ENCODE results near the gene PRCP. TPM values are rescaled to one million over a fixed set of nuclear protein-coding genes. Genes with fewer than 3 reads are reported as not detected.

PRCP gene
- total RNA-seq, 1 experiment from 2014 or later: 24.0 TPM

DNA sequence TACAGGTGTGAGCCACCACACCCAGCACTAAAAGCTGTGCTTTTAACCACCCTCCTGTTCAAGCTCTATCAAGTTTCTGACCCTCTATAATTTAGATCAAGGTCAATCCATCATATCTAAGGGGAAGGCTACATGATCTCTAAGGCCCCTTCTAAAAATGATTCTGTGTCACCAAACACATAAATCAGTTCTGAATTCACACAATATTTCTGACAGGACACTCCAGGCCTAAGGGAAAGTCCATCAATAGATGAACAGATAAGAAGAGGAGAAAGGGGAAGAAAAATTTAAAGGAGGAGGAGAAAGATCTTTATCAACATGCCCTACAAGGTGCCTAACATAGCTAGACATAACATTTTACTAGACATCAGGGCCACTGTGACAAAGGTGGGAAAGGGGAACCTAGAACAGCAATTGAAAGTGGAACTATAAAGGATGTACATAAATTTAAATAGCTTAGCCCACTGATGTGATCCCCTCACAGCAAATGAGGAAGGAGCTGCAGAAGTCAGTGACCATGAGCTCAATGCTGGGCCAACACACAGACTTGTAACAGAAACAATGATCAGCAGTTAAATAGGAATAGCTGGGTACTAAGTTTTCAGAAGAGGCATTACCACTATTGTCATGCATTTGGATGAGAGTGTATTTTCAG is 4.7 kb downstream of the PRCP start:
- DNase-seq: no peak
- Histone ChIP-seq H3K9me3 (no peaks in the 10 kb centered on the region), H3K36me3 (no peaks in the 10 kb centered on the region), H3K4me3 (no peak overlapping the region), H3K27me3 (no peaks in the 10 kb centered on the region)

DNA sequence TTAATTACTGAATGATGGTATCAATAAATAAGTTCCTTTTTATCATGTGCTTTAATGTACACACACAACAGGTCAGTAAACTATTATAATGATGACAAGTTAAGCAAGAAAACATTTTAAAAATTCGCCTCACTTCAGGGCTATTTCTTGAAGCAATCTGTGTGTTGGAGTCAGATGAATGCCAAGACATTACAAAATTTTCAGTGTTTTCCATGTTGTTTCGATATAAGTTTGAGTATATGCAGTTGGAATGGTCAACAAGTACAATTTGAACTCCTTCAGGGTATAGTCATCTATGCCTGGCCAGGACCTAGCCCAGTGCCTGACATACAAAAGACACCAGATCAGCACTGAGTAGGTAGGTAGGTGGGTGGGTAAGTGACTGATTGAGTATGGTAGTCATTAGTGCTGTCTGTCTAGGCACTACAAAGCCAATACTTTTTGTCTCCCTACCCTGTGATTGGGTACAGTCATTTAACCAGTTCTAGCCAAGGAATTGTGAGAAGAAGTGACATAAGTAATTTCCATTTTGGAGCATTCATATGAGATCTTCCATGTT is 7.5 kb downstream of the PRCP start:
- no peaks in the 10 kb centered on the region for H3K36me3 ChIP-seq
- no peaks in the 10 kb centered on the region for H3K27me3 ChIP-seq
- no peaks in the 10 kb centered on the region for H3K9me3 ChIP-seq
- DNase-seq: no peak
- H3K4me3 ChIP-seq: no peak overlapping the region

DNA sequence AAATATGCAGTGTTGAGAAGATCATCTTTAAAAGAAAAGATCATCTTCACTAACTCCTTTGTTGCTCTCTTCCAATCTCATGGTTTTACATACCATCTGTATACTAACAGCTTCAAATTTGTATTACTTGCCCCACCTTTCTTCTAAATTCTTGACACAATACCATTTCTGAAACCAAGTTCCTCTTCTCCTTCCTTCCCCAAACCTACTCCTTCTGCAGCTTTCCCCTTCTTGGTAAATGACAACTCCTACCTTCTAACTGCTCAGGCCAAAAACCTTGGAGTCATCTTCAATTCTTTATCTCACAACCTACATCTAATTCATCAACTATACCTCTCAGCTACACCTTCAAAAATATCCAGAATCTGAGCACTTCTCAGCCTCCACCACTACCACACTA is 9.3 kb downstream of the PRCP start:
- Histone ChIP-seq H3K9me3 (no peaks in the 10 kb centered on the region), H3K36me3 (no peaks in the 10 kb centered on the region), H3K27me3 (no peaks in the 10 kb centered on the region), H3K4me3 (no peak overlapping the region)
- no peak for DNase-seq

DNA sequence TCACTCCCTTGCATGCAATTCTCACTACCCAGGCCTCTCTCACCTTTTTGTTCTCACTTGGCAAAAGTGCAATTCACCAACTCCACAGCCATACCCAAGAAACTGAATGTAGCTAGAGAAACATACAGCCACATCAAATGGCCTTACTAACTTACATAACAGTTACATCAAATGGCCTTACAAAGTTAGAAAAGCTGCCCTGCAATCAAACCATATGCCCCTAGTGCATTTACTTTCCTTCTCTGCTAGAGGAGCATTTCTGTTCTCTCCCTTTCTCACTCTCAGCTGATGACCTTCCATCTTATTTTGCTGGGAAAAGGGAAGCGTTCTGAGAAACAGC is 10.3 kb downstream of the PRCP start:
- Histone ChIP-seq H3K9me3 (no peaks in the 10 kb centered on the region), H3K27me3 (no peaks in the 10 kb centered on the region), H3K36me3 (no peaks in the 10 kb centered on the region), H3K4me3 (no peak overlapping the region)
- DNase-seq: no peak

DNA sequence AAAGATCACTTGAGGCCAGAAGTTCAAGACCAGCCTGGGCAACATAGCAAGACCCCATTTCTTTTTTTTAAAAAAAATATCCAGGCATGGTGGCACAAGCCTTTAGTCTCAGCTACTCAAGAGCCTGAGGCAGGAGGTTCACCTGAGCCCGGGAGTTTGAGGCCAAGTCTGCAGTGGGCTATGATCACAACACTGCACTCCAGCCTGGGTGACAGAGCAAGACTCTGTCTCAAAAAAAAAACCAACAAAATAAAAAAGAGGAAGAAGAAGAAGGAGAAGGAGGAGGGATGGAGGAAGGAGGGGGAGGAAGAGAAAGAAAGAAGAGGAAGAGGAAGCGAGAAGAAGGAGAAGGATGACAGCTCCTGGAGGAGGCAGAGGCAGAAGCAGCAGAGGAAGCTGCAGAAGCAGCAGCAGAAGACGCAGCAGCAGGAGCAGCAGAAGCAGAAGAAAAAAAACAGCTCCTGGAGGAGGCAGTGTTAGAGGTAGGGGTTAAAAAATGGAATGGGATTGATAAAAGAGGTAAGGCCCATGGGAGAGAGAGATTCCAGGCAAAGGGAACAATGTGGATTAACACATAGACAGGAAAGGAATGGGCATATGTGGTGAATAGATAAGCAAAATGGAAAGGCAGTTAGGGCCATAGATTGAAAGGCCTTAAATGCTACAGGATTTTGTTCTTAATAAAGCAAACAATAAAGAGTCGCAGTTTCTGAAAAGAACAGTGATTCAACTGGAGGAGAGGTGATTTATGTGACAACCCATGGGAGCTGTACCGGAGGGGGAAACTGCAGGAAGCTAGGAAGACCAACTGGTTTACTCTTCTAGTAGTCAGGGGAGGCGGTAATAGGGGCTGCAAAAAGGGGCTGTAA is 10.9 kb downstream of the PRCP start:
- Histone ChIP-seq H3K27me3 (no peaks in the 10 kb centered on the region), H3K36me3 (no peaks in the 10 kb centered on the region), H3K4me3 (no peak overlapping the region), H3K9me3 (no peaks in the 10 kb centered on the region)
- no peak for DNase-seq

DNA sequence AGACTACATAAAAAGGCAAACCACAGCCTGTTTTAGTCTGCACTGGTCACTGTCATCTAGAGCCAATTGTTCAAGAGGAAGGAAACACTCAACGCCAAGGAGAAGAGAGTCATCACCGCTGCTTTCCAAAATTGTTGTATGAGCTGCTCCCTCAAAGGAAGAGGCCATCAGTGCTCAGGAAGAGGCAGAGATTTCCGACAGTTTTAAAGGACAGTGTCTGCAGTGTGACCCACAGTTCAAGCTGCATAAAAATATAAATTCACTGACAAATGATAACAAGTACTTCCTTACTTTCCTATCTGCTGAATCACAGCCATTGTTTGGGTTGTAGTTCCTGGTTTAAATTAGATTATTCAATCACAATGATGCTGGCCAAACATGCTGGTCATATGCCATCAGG is 16.4 kb downstream of the PRCP start:
- peak; percentile 8 for DNase-seq

DNA sequence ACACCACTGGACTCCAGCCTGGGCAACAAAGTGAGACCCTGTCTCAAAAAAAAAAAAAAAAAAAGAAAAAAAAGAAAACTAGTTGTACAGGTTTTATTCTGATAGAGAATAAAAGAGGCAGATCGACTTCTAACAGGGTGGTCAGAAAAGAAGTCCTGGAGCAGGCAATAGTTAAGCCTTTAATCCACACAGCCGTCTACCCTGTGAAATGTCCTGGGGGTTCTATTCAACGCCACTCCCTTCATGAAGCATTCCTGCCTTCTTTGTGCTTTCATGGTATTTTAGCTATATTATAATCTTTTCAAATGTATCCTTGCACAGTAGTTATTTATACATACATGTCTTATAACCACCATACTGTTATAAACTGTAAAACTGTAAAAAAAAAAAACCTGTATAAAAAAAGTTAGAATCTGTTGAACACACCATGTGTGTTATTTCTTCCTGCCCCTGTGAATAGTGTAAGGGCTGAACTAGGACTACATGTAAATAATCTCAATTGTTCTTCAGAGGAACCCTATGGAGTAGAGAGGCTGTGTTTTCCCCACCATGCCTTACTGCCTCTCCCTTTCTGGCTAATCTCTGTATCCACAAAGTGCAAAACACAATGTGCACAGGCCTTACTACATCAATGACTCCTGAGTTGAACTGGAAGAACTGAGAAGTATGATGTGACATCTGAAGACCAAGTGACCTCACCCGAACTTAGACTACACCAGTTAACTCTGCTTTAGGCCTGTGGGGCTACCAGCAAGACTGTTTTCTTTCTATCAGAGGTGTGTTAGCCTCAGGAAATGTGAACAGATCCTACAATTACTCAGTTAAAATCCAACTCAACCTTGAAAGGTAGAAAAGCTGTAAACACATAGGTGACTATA is 25.3 kb downstream of the PRCP start:
- Histone ChIP-seq H3K36me3 (no peaks in the 10 kb centered on the region), H3K9me3 (no peaks in the 10 kb centered on the region), H3K27me3 (no peaks in the 10 kb centered on the region), H3K4me3 (no peak overlapping the region)
- no peak for DNase-seq

More for the DNA sequence above, 16.4 kb downstream of the PRCP start:
- H3K9me3 ChIP-seq: no peaks in the 10 kb centered on the region
- no peak overlapping the region for H3K4me3 ChIP-seq
- H3K36me3 ChIP-seq: no peaks in the 10 kb centered on the region
- H3K27me3 ChIP-seq: no peaks in the 10 kb centered on the region

DNA sequence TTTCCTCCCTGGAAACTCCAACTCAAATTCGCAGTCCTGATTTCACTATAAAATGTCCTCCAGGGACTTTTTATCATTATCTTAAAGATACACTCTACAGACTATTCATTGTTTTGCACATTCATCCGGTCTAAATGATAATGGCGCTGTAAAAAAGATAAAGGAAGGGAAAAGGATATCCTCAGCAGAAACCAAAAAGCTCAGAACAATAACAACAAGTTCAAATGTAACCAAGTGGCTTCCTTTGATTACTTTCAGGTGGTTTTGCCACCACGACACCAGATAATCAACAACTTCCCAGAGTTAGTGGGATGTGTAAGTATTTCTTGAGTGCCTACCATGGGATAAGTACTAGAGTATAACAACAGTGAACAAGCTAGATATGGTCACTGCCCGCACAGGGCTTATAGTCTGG is 26.3 kb downstream of the PRCP start:
- Histone ChIP-seq H3K9me3 (no peaks in the 10 kb centered on the region), H3K4me3 (no peak overlapping the region), H3K27me3 (no peaks in the 10 kb centered on the region), H3K36me3 (no peaks in the 10 kb centered on the region)
- no peak for DNase-seq

DNA sequence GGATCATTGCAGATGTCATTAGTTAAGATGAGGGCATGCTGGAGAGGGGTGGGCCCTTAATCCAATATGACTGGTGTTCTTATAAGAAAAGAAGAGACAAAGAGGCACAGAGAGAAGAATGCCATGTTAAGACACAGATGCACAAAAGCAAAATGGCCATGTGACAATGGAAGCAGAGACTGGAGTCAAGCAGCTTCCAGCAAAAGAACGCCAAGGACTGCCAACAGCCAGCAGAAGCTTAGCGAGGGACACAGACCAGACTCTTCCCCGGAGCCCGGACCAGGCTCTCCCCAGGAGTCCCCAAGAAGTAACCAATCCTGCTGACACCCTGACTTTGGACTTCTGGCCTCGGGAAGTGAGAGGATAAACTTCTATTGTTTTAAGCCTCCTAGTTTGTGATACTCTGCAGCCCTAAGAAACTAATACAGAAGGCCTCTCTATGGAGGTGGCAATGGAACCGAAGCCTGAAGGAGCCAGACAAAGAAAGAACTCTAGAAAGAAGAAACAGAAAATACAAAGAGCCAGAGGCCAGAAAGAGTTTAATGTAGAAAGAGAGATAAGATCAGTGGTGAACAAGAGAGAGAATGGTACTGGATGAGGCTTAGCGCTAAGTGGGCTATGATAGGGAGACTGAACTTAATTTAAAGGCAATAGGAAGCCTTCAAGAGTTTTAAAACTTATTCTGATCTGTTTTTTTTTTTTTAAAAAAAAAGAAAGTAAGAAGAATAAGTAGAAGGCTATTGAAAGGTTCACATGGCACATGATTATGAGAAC is 27.7 kb downstream of the PRCP start:
- Histone ChIP-seq H3K4me3 (no peak overlapping the region), H3K27me3 (no peaks in the 10 kb centered on the region), H3K9me3 (no peaks in the 10 kb centered on the region), H3K36me3 (no peaks in the 10 kb centered on the region)
- no peak for DNase-seq

DNA sequence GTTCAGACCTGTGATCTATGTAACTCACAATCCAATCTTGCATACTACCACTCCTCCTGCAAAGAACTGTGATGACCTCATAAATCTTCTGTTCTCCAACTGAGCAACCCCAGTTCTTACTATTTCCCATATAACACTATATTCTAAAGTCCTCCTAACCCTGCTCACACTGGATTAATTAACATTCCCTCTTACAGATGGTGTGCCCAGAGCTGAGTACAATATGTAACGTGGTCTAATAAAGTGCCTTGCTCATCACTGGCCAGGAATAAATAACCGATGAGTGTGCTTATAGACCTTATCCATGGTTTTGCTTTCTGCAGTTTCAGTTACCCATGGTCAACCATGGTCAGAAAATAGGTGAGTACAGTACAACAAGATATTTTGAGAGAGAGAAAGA is 28.6 kb downstream of the PRCP start:
- DNase-seq: no peak
- H3K27me3 ChIP-seq: no peaks in the 10 kb centered on the region
- no peaks in the 10 kb centered on the region for H3K9me3 ChIP-seq

DNA sequence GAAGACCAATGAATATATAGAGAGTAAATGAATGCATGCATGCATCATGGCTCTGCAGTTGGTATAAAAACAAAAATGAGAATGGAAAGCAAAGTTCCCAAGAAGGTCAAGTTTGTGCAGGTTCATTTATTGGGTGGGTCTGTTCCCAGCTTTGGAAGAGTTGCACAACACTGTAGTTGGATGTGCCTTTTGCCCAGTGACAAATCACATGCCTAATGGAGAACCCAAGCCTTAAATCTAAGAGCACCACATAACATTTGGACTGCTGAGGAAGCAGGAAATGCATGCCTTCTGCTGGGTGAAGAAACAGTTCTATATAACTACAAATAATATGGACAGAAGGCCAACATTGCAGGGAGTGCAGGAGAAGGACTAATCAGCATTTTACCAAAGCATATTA is 30.6 kb downstream of the PRCP start:
- no peak for DNase-seq
- Histone ChIP-seq H3K36me3 (no peaks in the 10 kb centered on the region), H3K27me3 (no peaks in the 10 kb centered on the region), H3K9me3 (no peaks in the 10 kb centered on the region), H3K4me3 (no peak overlapping the region)

More for the DNA sequence above, 28.6 kb downstream of the PRCP start:
- Histone ChIP-seq H3K36me3 (no peaks in the 10 kb centered on the region), H3K4me3 (no peak overlapping the region)

DNA sequence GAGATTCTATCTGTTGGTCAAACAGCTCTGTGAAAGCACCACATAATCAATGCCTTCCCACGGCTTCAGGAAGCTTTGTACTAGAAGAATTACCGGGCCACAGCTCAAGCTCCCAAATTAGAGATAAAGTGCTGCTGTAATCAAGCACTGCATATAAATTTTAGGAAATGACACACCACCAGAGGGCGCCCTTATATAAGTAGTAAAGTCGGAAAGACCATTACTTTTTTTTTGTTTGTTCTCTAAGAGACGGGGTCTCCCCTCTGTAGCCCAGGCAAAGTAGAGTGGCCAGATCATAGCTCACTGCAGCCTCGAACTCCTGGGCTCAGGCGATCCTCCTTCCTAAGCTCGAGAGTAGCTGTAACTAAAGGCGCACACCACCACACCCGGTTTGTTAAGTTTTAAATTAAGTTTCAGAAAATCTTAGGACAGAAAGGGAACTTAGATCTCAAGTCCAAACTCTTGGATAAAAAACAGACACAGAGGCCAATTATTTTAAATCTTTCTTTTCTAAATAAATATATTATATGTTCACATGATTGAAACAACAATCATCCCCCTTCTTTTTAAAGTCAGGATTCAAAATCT is 32.6 kb downstream of the PRCP start:
- Histone ChIP-seq H3K36me3 (no peaks in the 10 kb centered on the region), H3K9me3 (no peaks in the 10 kb centered on the region), H3K4me3 (no peak overlapping the region), H3K27me3 (no peaks in the 10 kb centered on the region)
- DNase-seq: peak; percentile 30

DNA sequence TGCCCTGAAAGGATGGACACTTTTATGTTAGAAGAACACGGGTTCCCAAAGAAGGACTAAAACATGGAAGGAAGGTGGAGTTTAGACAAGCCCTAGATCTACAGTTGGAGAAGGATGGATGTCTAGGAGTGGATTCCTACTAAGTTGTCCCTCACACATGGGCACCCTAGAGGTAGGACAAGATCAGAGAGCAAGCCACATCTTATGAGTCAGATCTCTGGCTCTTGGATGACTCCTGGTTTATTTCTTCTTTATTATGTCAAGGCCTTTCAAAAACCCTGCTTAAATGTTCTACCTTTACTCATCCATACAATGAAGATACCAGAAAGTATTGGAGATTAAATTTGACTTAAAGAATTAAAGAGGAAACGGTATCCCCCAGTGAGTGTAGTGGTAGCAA is 34.4 kb downstream of the PRCP start:
- H3K36me3 ChIP-seq: no peaks in the 10 kb centered on the region
- no peaks in the 10 kb centered on the region for H3K9me3 ChIP-seq
- no peaks in the 10 kb centered on the region for H3K27me3 ChIP-seq
- no peak for DNase-seq
- H3K4me3 ChIP-seq: no peak overlapping the region

DNA sequence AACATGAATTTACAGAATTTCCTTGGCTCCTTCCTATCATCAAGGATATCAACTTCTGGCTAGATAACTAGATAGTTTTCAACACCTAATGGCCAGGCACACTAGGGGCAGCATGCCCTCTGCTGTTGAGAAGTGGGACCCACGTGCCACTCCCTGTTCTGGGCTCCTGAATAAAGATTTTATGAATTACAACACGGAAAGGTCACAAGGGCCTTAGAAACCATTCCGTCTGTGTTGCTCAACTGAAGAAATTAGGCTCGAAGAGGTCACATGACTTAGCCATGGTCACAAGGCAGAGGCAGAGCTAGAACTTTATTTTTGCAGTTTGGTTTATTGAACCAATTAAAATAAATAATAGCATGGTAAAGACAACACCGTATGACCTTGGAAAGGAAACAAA is 36.0 kb downstream of the PRCP start:
- H3K27me3 ChIP-seq: no peaks in the 10 kb centered on the region

DNA sequence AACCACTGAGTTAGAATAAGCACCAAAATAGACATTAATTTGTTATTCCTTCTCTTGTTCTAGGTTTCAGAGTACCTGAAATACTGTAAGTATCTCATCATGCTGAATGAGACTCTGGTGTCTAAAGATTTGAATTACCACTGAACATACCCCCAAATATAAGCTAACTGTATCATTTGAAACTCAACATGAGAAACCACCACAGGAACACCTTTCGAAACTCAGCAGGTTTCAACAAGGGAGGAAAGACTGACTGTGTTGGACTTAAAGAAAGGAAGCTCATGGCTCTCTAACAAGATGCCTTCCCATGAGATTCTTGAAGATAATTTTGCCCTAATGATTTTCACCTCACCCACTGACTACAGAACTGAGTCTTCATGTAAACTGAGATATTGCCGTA is 37.0 kb downstream of the PRCP start:
- H3K36me3 ChIP-seq: no peaks in the 10 kb centered on the region
- H3K4me3 ChIP-seq: no peak overlapping the region
- H3K27me3 ChIP-seq: no peaks in the 10 kb centered on the region
- no peaks in the 10 kb centered on the region for H3K9me3 ChIP-seq
- DNase-seq: no peak

More for the DNA sequence above, 36.0 kb downstream of the PRCP start:
- H3K9me3 ChIP-seq: no peaks in the 10 kb centered on the region
- H3K4me3 ChIP-seq: no peak overlapping the region
- DNase-seq: peak; percentile 55
- H3K36me3 ChIP-seq: no peaks in the 10 kb centered on the region

DNA sequence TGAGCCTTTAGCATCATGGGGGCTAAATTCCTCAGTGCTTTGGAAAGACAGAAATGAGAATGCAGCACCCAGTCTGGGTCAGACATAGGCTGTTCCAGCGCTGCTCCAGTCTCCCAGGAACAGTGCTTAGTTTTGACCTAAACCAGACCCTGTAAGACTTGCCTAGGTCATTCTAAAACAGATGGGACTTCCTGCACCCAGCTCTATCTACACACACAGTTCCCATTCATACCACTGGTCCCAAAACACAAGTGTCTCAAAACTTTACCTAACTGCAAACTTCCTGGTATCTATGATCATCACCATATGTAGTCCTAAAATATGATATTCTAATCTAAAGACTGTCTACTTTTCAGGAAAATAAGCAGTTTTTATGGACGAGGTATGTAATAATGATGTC is 37.9 kb downstream of the PRCP start:
- no peaks in the 10 kb centered on the region; the same call in 1 of the 2 replicates for H3K36me3 ChIP-seq
- no peaks in the 10 kb centered on the region for H3K9me3 ChIP-seq
- H3K4me3 ChIP-seq: no peak overlapping the region
- DNase-seq: no peak
- no peaks in the 10 kb centered on the region for H3K27me3 ChIP-seq
